HEK293 (cell line): Measurements from ENCODE around the gene CATSPERE.

Source experiments
- CTCF ChIA-PET: fragments of 350-600 bp; formaldehyde crosslinking; extraction: SDS; loops from one replicate; lab custom pipeline; 2021; ENCODE audit warnings: antibody characterized with exemption; lab: Yijun Ruan, JAX
- POLR2A ChIA-PET: fragments of 300-600 bp; formaldehyde crosslinking; extraction: SDS; loops from one replicate; lab custom pipeline; 2020; ENCODE audit warnings: antibody characterized with exemption, inconsistent platforms; lab: Yijun Ruan, JAX
- H3K27ac ChIP-seq: fragments of 200-500 bp; sonication (Bioruptor generic); 2 replicates; pipeline ENCODE4 v1.5.1; 2014; ENCODE audit warnings: low read depth, low read length, control low read depth, inconsistent platforms; ENCODE audit errors: extremely low read depth
- H3K36me3 ChIP-seq, 2 experiments: fragments of 200-500 bp in 1 of 2; sonication (Bioruptor generic) in 1 of 2; 1 replicate in 1 of 2; 2 replicates in 1 of 2; pipeline ENCODE4 v1.5.1; 2014 to 2017; ENCODE audit warnings: inconsistent platforms in 2 of 2, low read length in 2 of 2; ENCODE audit not compliant: control insufficient read depth in 2 of 2, insufficient read depth in 1 of 2
- H3K4me1 ChIP-seq: fragments of 200-500 bp; sonication (Bioruptor generic); 2 replicates; pipeline ENCODE4 v1.5.1; 2014; ENCODE audit warnings: mild to moderate bottlenecking, low read length, inconsistent platforms; ENCODE audit not compliant: control insufficient read depth, insufficient read depth
- H3K4me3 ChIP-seq: 2 replicates; pipeline ENCODE4 v1.5.1; 2011; ENCODE audit warnings: low read depth, mild to moderate bottlenecking, control low read depth, low read length, moderate library complexity
- H3K9me3 ChIP-seq: fragments of 200-500 bp; sonication (Bioruptor generic); 2 replicates; pipeline ENCODE4 v1.5.1; 2014; ENCODE audit warnings: low read depth, low read length, inconsistent platforms; ENCODE audit not compliant: control insufficient read depth, insufficient read depth
- IKZF3 ChIP-seq: fragments of 450-650 bp; IDR thresholded peaks from 2 replicates; pipeline ENCODE4 v1.5.0; 2018; ENCODE audit warnings: missing biosample characterization, mild to moderate bottlenecking, missing genetic modification characterization, moderate library complexity
- KLF1 ChIP-seq: fragments of 450-650 bp; formaldehyde crosslinking; IDR thresholded peaks from 2 replicates; pipeline ENCODE4 v1.5.1; 2016; ENCODE audit warnings: missing biosample characterization, missing genetic modification characterization
- KLF16 ChIP-seq: fragments of 450-650 bp; formaldehyde crosslinking; IDR thresholded peaks from 2 replicates; pipeline ENCODE4 v1.5.1; 2017; ENCODE audit warnings: missing biosample characterization, missing genetic modification characterization
- KLF9 ChIP-seq: fragments of 450-650 bp; formaldehyde crosslinking; IDR thresholded peaks from 2 replicates; pipeline ENCODE4 v1.5.1; 2016; ENCODE audit warnings: missing biosample characterization, missing genetic modification characterization, low read depth
- SALL2 ChIP-seq: fragments of 450-650 bp; formaldehyde crosslinking; IDR thresholded peaks from 2 replicates; pipeline ENCODE4 v1.5.0; 2017; ENCODE audit warnings: missing biosample characterization, mild to moderate bottlenecking, missing genetic modification characterization, borderline replicate concordance
- SP3 ChIP-seq: fragments of 450-650 bp; formaldehyde crosslinking; IDR thresholded peaks from 2 replicates; pipeline ENCODE4 v1.5.1; 2016; ENCODE audit warnings: missing biosample characterization, missing genetic modification characterization
- SP7 ChIP-seq: fragments of 450-650 bp; formaldehyde crosslinking; IDR thresholded peaks from 2 replicates; pipeline ENCODE4 v1.5.1; 2016; ENCODE audit warnings: missing biosample characterization, missing genetic modification characterization
- ZBTB17 ChIP-seq: fragments of 450-650 bp; formaldehyde crosslinking; IDR thresholded peaks from 2 replicates; pipeline ENCODE4 v1.5.1; 2016; ENCODE audit warnings: missing biosample characterization, missing genetic modification characterization
- ZBTB20 ChIP-seq: fragments of 450-650 bp; formaldehyde crosslinking; IDR thresholded peaks from 2 replicates; pipeline ENCODE4 v1.5.1; 2016; ENCODE audit warnings: missing biosample characterization, missing genetic modification characterization
- ZEB2 ChIP-seq: fragments of 450-650 bp; formaldehyde crosslinking; IDR thresholded peaks from 2 replicates; pipeline ENCODE4 v1.5.1; 2016; ENCODE audit warnings: missing biosample characterization, missing genetic modification characterization
- ZNF169 ChIP-seq: fragments of 450-650 bp; formaldehyde crosslinking; IDR thresholded peaks from 2 replicates; pipeline ENCODE4 v1.5.1; 2016; ENCODE audit warnings: missing biosample characterization, missing genetic modification characterization
- ZNF211 ChIP-seq: fragments of 450-650 bp; formaldehyde crosslinking; IDR thresholded peaks from 2 replicates; pipeline ENCODE4 v1.5.1; 2016; ENCODE audit warnings: low read depth, missing biosample characterization, missing genetic modification characterization
- ZNF221 ChIP-seq: fragments of 450-650 bp; formaldehyde crosslinking; IDR thresholded peaks from 2 replicates; pipeline ENCODE4 v1.5.1; 2017; ENCODE audit warnings: missing biosample characterization, missing genetic modification characterization, borderline replicate concordance
- ZNF341 ChIP-seq: fragments of 450-650 bp; formaldehyde crosslinking; IDR thresholded peaks from 2 replicates; pipeline ENCODE4; 2016; ENCODE audit warnings: low read depth, missing biosample characterization, missing genetic modification characterization
- ZNF366 ChIP-seq: fragments of 450-650 bp; formaldehyde crosslinking; conservative IDR thresholded peaks from 2 replicates; pipeline ENCODE4 v1.5.1; 2016; ENCODE audit warnings: missing biosample characterization, missing genetic modification characterization
- ZNF404 ChIP-seq: fragments of 450-650 bp; formaldehyde crosslinking; IDR thresholded peaks from 2 replicates; pipeline ENCODE4 v1.5.1; 2017; ENCODE audit warnings: missing biosample characterization, missing genetic modification characterization
- ZNF521 ChIP-seq: fragments of 450-650 bp; formaldehyde crosslinking; IDR thresholded peaks from 2 replicates; pipeline ENCODE4 v1.5.1; 2017; ENCODE audit warnings: missing biosample characterization, mild to moderate bottlenecking, missing genetic modification characterization
- ZNF544 ChIP-seq: fragments of 450-650 bp; formaldehyde crosslinking; IDR thresholded peaks from 2 replicates; pipeline ENCODE4 v1.5.0; 2017; ENCODE audit warnings: missing biosample characterization, missing genetic modification characterization
- ZNF549 ChIP-seq: fragments of 450-650 bp; IDR thresholded peaks from 2 replicates; pipeline ENCODE4 v1.5.1; 2018; ENCODE audit warnings: missing biosample characterization, missing genetic modification characterization, mild to moderate bottlenecking, inconsistent platforms, moderate library complexity
- ZNF600 ChIP-seq: fragments of 450-650 bp; formaldehyde crosslinking; IDR thresholded peaks from 2 replicates; pipeline ENCODE4 v1.5.1; 2016; ENCODE audit warnings: missing biosample characterization, missing genetic modification characterization
- ZNF629 ChIP-seq: fragments of 450-650 bp; formaldehyde crosslinking; IDR thresholded peaks from 2 replicates; pipeline ENCODE4 v1.5.1; 2017; ENCODE audit warnings: missing biosample characterization, missing genetic modification characterization
- ZNF658 ChIP-seq: fragments of 450-650 bp; formaldehyde crosslinking; IDR thresholded peaks from 2 replicates; pipeline ENCODE4; 2016; ENCODE audit warnings: missing biosample characterization, missing genetic modification characterization
- ZNF701 ChIP-seq: fragments of 450-650 bp; formaldehyde crosslinking; IDR thresholded peaks from 2 replicates; pipeline ENCODE4 v1.5.1; 2016; ENCODE audit warnings: missing biosample characterization, missing genetic modification characterization
- TF ChIP-seq, protein P1 (sequence below): fragments of 450-650 bp; formaldehyde crosslinking; IDR thresholded peaks from 2 replicates; pipeline ENCODE4 v1.5.1; 2016; ENCODE audit warnings: missing biosample characterization, missing genetic modification characterization
- TF ChIP-seq, protein P2 (sequence below): fragments of 450-650 bp; formaldehyde crosslinking; IDR thresholded peaks from 2 replicates; pipeline ENCODE4 v1.5.1; 2016; ENCODE audit warnings: missing biosample characterization, missing genetic modification characterization
- TF ChIP-seq, protein P3 (sequence below): fragments of 450-650 bp; formaldehyde crosslinking; IDR thresholded peaks from 2 replicates; pipeline ENCODE4 v1.5.1; 2016; ENCODE audit warnings: missing biosample characterization, missing genetic modification characterization, low read depth
- TF ChIP-seq, protein P4 (sequence below): fragments of 450-650 bp; formaldehyde crosslinking; IDR thresholded peaks from 2 replicates; pipeline ENCODE4 v1.5.1; 2017; ENCODE audit warnings: missing biosample characterization, missing genetic modification characterization
- TF ChIP-seq, protein P5 (sequence below): fragments of 450-650 bp; formaldehyde crosslinking; IDR thresholded peaks from 2 replicates; pipeline ENCODE4 v1.5.1; 2016; ENCODE audit warnings: missing biosample characterization, missing genetic modification characterization

CATSPERE gene

DNA sequence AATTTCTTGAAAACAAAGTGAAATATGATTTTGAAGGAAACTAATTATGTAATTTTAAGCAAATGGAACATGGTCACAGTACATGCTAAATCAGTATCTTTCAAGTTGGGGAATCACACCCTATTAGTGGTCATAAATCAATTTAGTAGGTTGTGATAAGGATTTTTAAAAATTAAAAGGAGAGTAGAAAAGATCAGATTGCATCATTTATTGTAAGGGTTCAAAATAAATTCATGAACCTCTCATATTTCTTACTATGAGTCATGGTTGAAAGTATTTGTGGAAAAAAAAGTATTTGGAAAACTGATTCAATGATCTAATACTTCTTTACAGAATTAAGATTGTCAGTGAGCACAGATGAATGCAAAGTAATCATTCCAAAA, 24.0 kb upstream of the CATSPERE start:
- H3K27ac ChIP-seq, result no peak overlapping the region

GRCh38 chr1:244439391-244440032, 21.6 kb upstream of the CATSPERE start:
- CTCF ChIA-PET, result interaction anchor here (0.6 to 1.4 kb wide), 2 partner anchors 12 to 213 kb away, joined by 3 to 4 read pairs; no protein-coding TSS in a partner anchor
- Histone ChIP-seq H3K9me3 (no peaks in the 10 kb centered on the region), H3K27ac (no peak overlapping the region), H3K4me3 (no peak overlapping the region), H3K36me3 (peaks cover 14 to 18% of the 10 kb centered on the region in 2 experiments), H3K4me1 (peaks cover 18% of the 10 kb centered on the region)
- POLR2A ChIA-PET, result interaction anchor here (0.8 kb wide), 1 partner anchor 11 kb away, joined by 3 read pairs; no protein-coding TSS in a partner anchor
- TF ChIP-seq, protein P1, sequence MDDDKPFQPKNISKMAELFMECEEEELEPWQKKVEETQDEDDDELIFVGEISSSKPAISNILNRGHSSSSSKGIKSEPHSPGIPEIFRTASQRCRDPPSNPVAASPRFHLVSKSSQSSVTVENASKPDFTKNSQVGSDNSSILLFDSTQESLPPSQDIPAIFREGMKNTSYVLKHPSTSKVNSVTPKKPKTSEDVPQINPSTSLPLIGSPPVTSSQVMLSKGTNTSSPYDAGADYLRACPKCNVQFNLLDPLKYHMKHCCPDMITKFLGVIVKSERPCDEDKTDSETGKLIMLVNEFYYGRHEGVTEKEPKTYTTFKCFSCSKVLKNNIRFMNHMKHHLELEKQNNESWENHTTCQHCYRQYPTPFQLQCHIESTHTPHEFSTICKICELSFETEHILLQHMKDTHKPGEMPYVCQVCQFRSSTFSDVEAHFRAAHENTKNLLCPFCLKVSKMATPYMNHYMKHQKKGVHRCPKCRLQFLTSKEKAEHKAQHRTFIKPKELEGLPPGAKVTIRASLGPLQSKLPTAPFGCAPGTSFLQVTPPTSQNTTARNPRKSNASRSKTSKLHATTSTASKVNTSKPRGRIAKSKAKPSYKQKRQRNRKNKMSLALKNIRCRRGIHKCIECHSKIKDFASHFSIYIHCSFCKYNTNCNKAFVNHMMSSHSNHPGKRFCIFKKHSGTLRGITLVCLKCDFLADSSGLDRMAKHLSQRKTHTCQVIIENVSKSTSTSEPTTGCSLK (tag by site-specific recombination), result no peak
- TF ChIP-seq ZNF169 (tag by site-specific recombination) (no peak), SP3 (peak; percentile 42), ZNF600 (tag by site-specific recombination) (peak; percentile 77), ZNF341 (tag by site-specific recombination) (0 out of 2 replicates have a peak, but pooled peaks have one; percentile 24), SALL2 (no peak), SP7 (0 out of 2 replicates have a peak, but pooled peaks have one; percentile 11), ZNF701 (tag by site-specific recombination) (no peak), ZNF658 (no peak), ZNF521 (no peak), ZNF549 (tag by site-specific recombination) (no peak), ZNF221 (tag by site-specific recombination) (no peak), ZNF211 (no peak), IKZF3 (0 out of 2 replicates have a peak, but pooled peaks have one; percentile 39), ZNF544 (no peak), KLF1 (tag by site-specific recombination) (peak; percentile 82), ZBTB20 (peak; percentile 61; the same call in 1 of the 2 replicates), KLF9 (tag by site-specific recombination) (no peak)
- TF ChIP-seq, protein P2, sequence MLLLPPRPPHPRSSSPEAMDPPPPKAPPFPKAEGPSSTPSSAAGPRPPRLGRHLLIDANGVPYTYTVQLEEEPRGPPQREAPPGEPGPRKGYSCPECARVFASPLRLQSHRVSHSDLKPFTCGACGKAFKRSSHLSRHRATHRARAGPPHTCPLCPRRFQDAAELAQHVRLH (tag by site-specific recombination), result no peak

More for the DNA sequence above, 24.0 kb upstream of the CATSPERE start:
- H3K4me1 ChIP-seq, result peaks cover 18% of the 10 kb centered on the region
- H3K4me3 ChIP-seq, result no peak overlapping the region
- H3K36me3 ChIP-seq, result peaks cover 21 to 37% of the 10 kb centered on the region in 2 experiments
- TF ChIP-seq, protein P3, sequence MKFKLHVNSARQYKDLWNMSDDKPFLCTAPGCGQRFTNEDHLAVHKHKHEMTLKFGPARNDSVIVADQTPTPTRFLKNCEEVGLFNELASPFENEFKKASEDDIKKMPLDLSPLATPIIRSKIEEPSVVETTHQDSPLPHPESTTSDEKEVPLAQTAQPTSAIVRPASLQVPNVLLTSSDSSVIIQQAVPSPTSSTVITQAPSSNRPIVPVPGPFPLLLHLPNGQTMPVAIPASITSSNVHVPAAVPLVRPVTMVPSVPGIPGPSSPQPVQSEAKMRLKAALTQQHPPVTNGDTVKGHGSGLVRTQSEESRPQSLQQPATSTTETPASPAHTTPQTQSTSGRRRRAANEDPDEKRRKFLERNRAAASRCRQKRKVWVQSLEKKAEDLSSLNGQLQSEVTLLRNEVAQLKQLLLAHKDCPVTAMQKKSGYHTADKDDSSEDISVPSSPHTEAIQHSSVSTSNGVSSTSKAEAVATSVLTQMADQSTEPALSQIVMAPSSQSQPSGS (tag by site-specific recombination), result peak; percentile 36; the same call in 1 of the 2 replicates
- TF ChIP-seq ZEB2 (tag by site-specific recombination), result peak; percentile 38; the same call in 1 of the 2 replicates
- peak; percentile 19; the same call in 1 of the 2 replicates for TF ChIP-seq ZNF629 (tag by site-specific recombination)
- TF ChIP-seq, protein P4, sequence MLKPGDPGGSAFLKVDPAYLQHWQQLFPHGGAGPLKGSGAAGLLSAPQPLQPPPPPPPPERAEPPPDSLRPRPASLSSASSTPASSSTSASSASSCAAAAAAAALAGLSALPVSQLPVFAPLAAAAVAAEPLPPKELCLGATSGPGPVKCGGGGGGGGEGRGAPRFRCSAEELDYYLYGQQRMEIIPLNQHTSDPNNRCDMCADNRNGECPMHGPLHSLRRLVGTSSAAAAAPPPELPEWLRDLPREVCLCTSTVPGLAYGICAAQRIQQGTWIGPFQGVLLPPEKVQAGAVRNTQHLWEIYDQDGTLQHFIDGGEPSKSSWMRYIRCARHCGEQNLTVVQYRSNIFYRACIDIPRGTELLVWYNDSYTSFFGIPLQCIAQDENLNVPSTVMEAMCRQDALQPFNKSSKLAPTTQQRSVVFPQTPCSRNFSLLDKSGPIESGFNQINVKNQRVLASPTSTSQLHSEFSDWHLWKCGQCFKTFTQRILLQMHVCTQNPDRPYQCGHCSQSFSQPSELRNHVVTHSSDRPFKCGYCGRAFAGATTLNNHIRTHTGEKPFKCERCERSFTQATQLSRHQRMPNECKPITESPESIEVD (tag by site-specific recombination), result peak; percentile 82
- no peak for TF ChIP-seq KLF16 (tag by site-specific recombination)
- peak; percentile 45; the same call in 1 of the 2 replicates for TF ChIP-seq ZBTB17 (tag by site-specific recombination)
- TF ChIP-seq, protein P5, sequence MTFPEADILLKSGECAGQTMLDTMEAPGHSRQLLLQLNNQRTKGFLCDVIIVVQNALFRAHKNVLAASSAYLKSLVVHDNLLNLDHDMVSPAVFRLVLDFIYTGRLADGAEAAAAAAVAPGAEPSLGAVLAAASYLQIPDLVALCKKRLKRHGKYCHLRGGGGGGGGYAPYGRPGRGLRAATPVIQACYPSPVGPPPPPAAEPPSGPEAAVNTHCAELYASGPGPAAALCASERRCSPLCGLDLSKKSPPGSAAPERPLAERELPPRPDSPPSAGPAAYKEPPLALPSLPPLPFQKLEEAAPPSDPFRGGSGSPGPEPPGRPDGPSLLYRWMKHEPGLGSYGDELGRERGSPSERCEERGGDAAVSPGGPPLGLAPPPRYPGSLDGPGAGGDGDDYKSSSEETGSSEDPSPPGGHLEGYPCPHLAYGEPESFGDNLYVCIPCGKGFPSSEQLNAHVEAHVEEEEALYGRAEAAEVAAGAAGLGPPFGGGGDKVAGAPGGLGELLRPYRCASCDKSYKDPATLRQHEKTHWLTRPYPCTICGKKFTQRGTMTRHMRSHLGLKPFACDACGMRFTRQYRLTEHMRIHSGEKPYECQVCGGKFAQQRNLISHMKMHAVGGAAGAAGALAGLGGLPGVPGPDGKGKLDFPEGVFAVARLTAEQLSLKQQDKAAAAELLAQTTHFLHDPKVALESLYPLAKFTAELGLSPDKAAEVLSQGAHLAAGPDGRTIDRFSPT (tag by site-specific recombination), result peak; percentile 58; the same call in 1 of the 2 replicates
- peak; percentile 14; the same call in 1 of the 2 replicates for TF ChIP-seq ZNF366 (tag by site-specific recombination)
- TF ChIP-seq ZNF404, result no peak
- TF ChIP-seq, all 188 proteins: peak for 7
- ChIA-PET POLR2A (no interaction called here), CTCF (interaction anchor here (1.1 kb wide), 1 partner anchor 9 kb away, joined by 3 read pairs; no protein-coding TSS in a partner anchor)
- H3K9me3 ChIP-seq, result no peaks in the 10 kb centered on the region
